KOPT-K1 (cell line): Measurements from ENCODE around the gene MCAM.

Source experiments
- H3K27ac ChIP-seq: fragments of 200-600 bp; sonication (generic); 2 replicates; pipeline ENCODE4 v1.5.1; 2016; ENCODE audit warnings: antibody characterized with exemption, mild to moderate bottlenecking, low read depth, low read length; ENCODE audit not compliant: poor library complexity, severe bottlenecking
- H3K36me3 ChIP-seq: fragments of 200-600 bp; sonication (generic); 2 replicates; pipeline ENCODE4 v1.5.1; 2017; ENCODE audit warnings: antibody characterized with exemption, mild to moderate bottlenecking, low read length, moderate library complexity; ENCODE audit not compliant: insufficient read depth
- H3K9me3 ChIP-seq: fragments of 200-600 bp; sonication (generic); 2 replicates; pipeline ENCODE4 v1.5.1; 2017; ENCODE audit warnings: antibody characterized with exemption, low read length, mild to moderate bottlenecking; ENCODE audit not compliant: insufficient read depth, poor library complexity, severe bottlenecking

Gene MCAM

DNA sequence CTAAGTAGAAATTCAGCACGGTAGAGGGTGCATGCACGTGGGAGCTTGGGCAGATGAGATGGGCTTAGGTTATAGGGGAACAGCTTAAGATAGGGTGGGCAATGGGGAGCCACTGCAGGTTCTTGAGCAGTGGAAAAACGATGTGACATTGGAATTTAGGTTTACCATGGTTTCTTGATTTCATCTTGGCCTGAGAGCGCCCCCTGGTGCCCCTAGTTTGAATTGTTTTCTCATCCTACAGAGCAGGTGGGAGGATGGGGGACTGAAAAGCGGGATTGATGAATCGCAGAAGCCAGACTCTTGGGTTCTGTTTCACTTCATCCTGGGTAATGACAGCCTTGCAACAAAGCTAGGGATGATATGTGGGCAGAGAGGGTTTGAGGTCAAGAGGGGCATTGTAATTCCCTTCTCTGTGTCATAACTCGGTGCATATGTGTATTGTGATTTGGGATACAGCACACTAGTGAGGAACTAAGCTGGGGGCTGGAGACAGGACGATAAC is 6.7 kb upstream of the MCAM start:
- Histone ChIP-seq H3K36me3 (no peaks in the 10 kb centered on the region), H3K9me3 (no peaks in the 10 kb centered on the region), H3K27ac (no peak overlapping the region)

DNA sequence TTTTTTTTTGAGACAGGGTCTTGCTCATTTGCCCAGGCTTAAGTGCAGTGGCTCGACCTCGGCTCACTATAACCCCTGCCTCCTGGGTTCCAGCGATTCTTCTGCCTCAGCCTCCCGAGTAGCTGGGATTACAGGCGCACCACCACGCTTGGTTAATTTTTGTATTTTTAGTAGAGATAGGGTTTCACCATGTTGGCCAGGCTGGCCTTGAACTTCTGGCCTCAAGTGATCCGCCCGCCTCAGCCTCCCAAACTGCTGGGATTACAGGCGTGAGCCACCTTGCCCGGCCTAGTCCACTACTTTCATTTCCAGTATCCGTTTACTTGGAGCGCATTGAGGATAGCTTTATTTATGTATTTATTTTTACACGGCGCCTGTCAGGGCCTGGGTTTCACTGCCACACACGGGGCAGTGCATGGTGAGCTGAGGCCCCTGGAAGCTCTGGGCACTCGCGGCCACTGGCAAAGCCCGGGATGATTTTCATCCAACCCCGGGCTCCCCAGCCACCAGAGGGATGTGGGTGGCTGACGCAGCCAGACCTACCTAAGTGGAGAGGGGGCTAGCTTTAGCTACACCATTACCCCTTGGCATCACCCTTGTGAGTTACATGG is 6.1 kb upstream of the MCAM start:
- no peaks in the 10 kb centered on the region for H3K36me3 ChIP-seq
- H3K9me3 ChIP-seq, result no peaks in the 10 kb centered on the region
- H3K27ac ChIP-seq, result no peak overlapping the region

GRCh38 chr11:119322360-119322739 is 5.4 kb upstream of the MCAM start:
- Histone ChIP-seq H3K9me3 (no peaks in the 10 kb centered on the region), H3K36me3 (no peaks in the 10 kb centered on the region), H3K27ac (no peak overlapping the region)

- H3K27ac ChIP-seq, result peak overlapping the region; percentile 45
- H3K9me3 ChIP-seq, result no peaks in the 10 kb centered on the region
- no peaks in the 10 kb centered on the region for H3K36me3 ChIP-seq
Observed at GRCh38 chr11:119320776-119321524, 4.0 kb upstream of the MCAM start.

GRCh38 chr11:119320240-119320775 is 3.4 kb upstream of the MCAM start:
- Histone ChIP-seq H3K27ac (peak overlapping the region; percentile 45), H3K36me3 (no peaks in the 10 kb centered on the region), H3K9me3 (no peaks in the 10 kb centered on the region)

- H3K9me3 ChIP-seq, result no peaks in the 10 kb centered on the region
- no peaks in the 10 kb centered on the region for H3K36me3 ChIP-seq
- H3K27ac ChIP-seq, result no peak overlapping the region
Observed at GRCh38 chr11:119319700-119320239, 2.8 kb upstream of the MCAM start.

GRCh38 chr11:119319136-119319699 is 2.3 kb upstream of the MCAM start:
- H3K27ac ChIP-seq, result no peak overlapping the region
- H3K9me3 ChIP-seq, result no peaks in the 10 kb centered on the region
- H3K36me3 ChIP-seq, result no peaks in the 10 kb centered on the region

GRCh38 chr11:119318240-119319135 is 1.6 kb upstream of the MCAM start:
- no peak overlapping the region for H3K27ac ChIP-seq
- no peaks in the 10 kb centered on the region for H3K9me3 ChIP-seq
- no peaks in the 10 kb centered on the region for H3K36me3 ChIP-seq

- H3K36me3 ChIP-seq, result no peaks in the 10 kb centered on the region
- no peaks in the 10 kb centered on the region for H3K9me3 ChIP-seq
- no peak overlapping the region for H3K27ac ChIP-seq
Observed at GRCh38 chr11:119317592-119318239, 786 bp upstream of the MCAM start.

DNA sequence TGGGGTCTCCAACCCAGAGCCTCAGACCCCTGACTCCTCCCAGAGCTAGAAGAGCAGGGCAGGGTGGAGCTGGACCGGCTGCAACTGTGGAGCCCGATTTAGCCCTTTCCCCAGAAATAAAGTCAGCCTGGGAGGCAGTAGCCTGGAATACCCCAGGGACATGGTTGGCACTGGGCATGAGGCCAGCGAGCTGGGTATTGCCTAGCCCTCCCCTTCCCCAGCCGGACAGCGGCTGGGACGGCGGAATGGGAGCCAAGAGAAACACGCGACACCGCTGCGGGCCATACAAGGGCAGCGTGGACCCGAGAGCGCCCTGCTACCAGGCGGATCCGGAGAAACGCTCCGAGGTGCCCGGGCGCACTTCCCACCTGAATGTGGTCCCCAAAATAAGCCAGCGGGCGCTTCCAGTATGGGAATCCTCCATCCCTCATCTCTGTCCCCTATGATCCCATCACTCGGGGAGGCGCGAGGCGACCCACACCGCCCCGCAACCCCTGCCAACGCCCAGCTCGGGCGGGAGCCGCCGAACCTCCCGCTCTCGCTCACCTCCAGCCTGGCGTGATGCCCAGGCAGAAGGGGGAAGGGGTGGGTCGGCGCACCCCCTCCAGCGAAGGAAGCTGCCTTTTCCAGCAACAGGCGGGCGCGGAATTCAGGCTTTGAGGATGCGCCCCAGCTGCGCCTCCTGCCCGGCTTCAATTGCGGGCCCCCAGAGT is 758 bp downstream of the MCAM start:
- Histone ChIP-seq H3K27ac (no peak overlapping the region), H3K9me3 (no peaks in the 10 kb centered on the region), H3K36me3 (no peaks in the 10 kb centered on the region)

GRCh38 chr11:119315131-119316015 is 1.6 kb downstream of the MCAM start:
- no peak overlapping the region for H3K27ac ChIP-seq
- H3K36me3 ChIP-seq, result no peaks in the 10 kb centered on the region
- H3K9me3 ChIP-seq, result no peaks in the 10 kb centered on the region

- peaks cover under 1% of the 10 kb centered on the region; the same call in 1 of the 2 replicates for H3K36me3 ChIP-seq
- no peak overlapping the region for H3K27ac ChIP-seq
- no peaks in the 10 kb centered on the region for H3K9me3 ChIP-seq
Observed at GRCh38 chr11:119314726-119315125, 2.2 kb downstream of the MCAM start.

- H3K36me3 ChIP-seq, result peaks cover 22% of the 10 kb centered on the region; the same call in 1 of the 2 replicates
- no peak overlapping the region for H3K27ac ChIP-seq
- no peaks in the 10 kb centered on the region for H3K9me3 ChIP-seq
Observed at GRCh38 chr11:119310682-119311052, 6.3 kb downstream of the MCAM start.
